Spleen (tissue), 11 donors: ENCODE results near the gene CRNKL1. TPM values are rescaled to one million over a fixed set of nuclear protein-coding genes. Genes with fewer than 3 reads are reported as not detected.

Experiments
- DNase-seq: peaks from one replicate; pipeline ENCODE4 v3.0.0-alpha.2; 2020
- H3K27ac ChIP-seq, 8 donors: fragments of 200-600 bp; sonication (generic) in 7 of 8; 1 replicate in 4 of 8; 2 replicates in 4 of 8; pipeline versions ENCODE4 v1.5.0 to v1.8.0; 2016 to 2021; ENCODE audit warnings: inconsistent platforms in 4 of 8, mild to moderate bottlenecking in 4 of 8, moderate library complexity in 1 of 8
- H3K27me3 ChIP-seq, 7 donors: fragments of 200-600 bp; sonication (generic) in 6 of 7; replicated peaks in 1 of 7; 1 replicate in 4 of 7; 2 replicates in 3 of 7; pipeline versions ENCODE4 v1.5.0 to v1.8.0; 2016 to 2021; ENCODE audit warnings: inconsistent platforms in 3 of 7, mild to moderate bottlenecking in 1 of 7
- H3K36me3 ChIP-seq, 6 donors: fragments of 200-600 bp; sonication (generic) in 5 of 6; 1 replicate in 4 of 6; 2 replicates in 2 of 6; pipeline versions ENCODE4 v1.5.0 to v1.8.0; 2016 to 2021; ENCODE audit warnings: inconsistent platforms in 2 of 6
- H3K4me1 ChIP-seq, 6 donors: fragments of 200-600 bp; sonication (generic) in 5 of 6; 1 replicate in 3 of 6; 2 replicates in 3 of 6; pipeline versions ENCODE4 v1.5.0 to v1.8.0; 2016 to 2021; ENCODE audit warnings: inconsistent platforms in 3 of 6
- H3K4me3 ChIP-seq, 8 donors: fragments of 200-600 bp; sonication (generic) in 7 of 8; 1 replicate in 4 of 8; 2 replicates in 4 of 8; pipeline versions ENCODE4 v1.5.0 to v1.8.0; 2016 to 2021; ENCODE audit warnings: inconsistent platforms in 4 of 8, mild to moderate bottlenecking in 4 of 8, moderate library complexity in 2 of 8
- H3K9me3 ChIP-seq, 8 donors: fragments of 200-600 bp; sonication (generic) in 7 of 8; 1 replicate in 4 of 8; 2 replicates in 4 of 8; pipeline versions ENCODE4 v1.5.0 to v1.8.0; 2016 to 2021; ENCODE audit warnings: inconsistent platforms in 4 of 8
- CTCF ChIP-seq, 11 experiments: fragments of 200-600 bp in 7 of 11; fragments of 450-650 bp in 4 of 11; sonication (generic) in 4 of 11; IDR thresholded peaks in 8 of 11; conservative IDR thresholded peaks in 3 of 11; 1 replicate in 7 of 11; 2 replicates in 4 of 11; pipeline versions ENCODE4 v1.4.0 to v1.8.0; 2016 to 2021; ENCODE audit warnings: antibody characterized with exemption in 11 of 11, inconsistent platforms in 4 of 11, mild to moderate bottlenecking in 1 of 11
- POLR2A ChIP-seq, 3 donors: fragments of 450-650 bp; IDR thresholded peaks; one replicate each; pipeline ENCODE4 v1.5.1; 2017; ENCODE audit warnings: antibody characterized with exemption in 3 of 3, mild to moderate bottlenecking in 1 of 3
- POLR2AphosphoS5 ChIP-seq, 3 donors: sonication (generic); formaldehyde crosslinking; IDR thresholded peaks; one replicate each; pipeline ENCODE4 v1.5.1; 2017; ENCODE audit warnings: antibody characterized with exemption in 3 of 3
- WGBS, 5 donors: extraction: QIAGEN DNeasy Blood & Tissue Kit in 3 of 5; methylation state at CpG; one replicate each; pipeline versions ENCODE4 v1.1.5 to v1.1.7; 2013 to 2018; 5-methylcytosine and 5-hydroxymethylcytosine counted together
- intact Hi-C: fragments of 100-400 bp; cut with DNase I; formaldehyde crosslinking; loops from one replicate; pipeline ENCODE4 v1.15.0; 2023; ENCODE audit warnings: low total_unique reads
- polyA plus RNA-seq, 3 donors: library from polyadenylated mRNA; stranded (reverse); fragments of 200-250 nt; gene quantifications; one replicate each; pipeline ENCODE4 v1.2.1, GENCODE V29; 2013
- total RNA-seq, 7 donors: library from RNA; depleted of rRNA in 3 of 7; stranded (reverse); fragments of >200 nt in 3 of 7; fragmentation: NEBNext Ultra II Directional in 4 of 7; extraction: Animal tissue kit (Norgen Biotek cat#: 25700) in 4 of 7; gene quantifications; one replicate each; pipeline versions ENCODE4 v1.1.0 to v1.2.1, GENCODE V29; 2016 to 2021
- donor health status: healthy with polysubstance abuse.
- donor health status: DM: no; HTN: no; CAD: no; lungs with moderate emphysema.
- donor health status: DM: no; HTN: no; CAD: no.
- donor health status: Bipolar disorder and iron deficiency.
- donor health status: healthy.
- donor health status: DM: no; HTN: no; CAD: no.
- donor health status: DM: yes; HTN: yes; CAD: no.

CRNKL1 gene
- total and polyA plus RNA-seq, 10 donors: 14.2 to 24.7 (median 23.4) TPM

- no peak for TF ChIP-seq CTCF (IDR thresholded peaks at IDR 0.05 in 8 of 11, conservative IDR thresholded peaks at IDR 0.05 in 3 of 11)
- TF ChIP-seq POLR2AphosphoS5 (IDR thresholded peaks at IDR 0.05): no peak
- TF ChIP-seq POLR2A (IDR thresholded peaks at IDR 0.05): no peak
- 69 to 82% (median 75%) methylated on average over 7 of the region's 7 CpGs for WGBS, 5 donors
- H3K9me3 ChIP-seq: no peaks in the 10 kb centered on the region
- intact Hi-C loops: loop anchor here (5.0 to 10.0 kb wide), 3 partner anchors 94 to 304 kb away; no protein-coding TSS in a partner anchor
- no peak overlapping the region for H3K4me3 ChIP-seq
- peak overlapping the region in 1 of 8 donors; percentile 1 for H3K27ac ChIP-seq
- peaks cover 0 to 79% (median 18%) of the 10 kb centered on the region in 6 donors for H3K36me3 ChIP-seq
- H3K4me1 ChIP-seq: peaks cover 14 to 92% (median 43%) of the 10 kb centered on the region in 6 donors
- DNase-seq: no peak
- H3K27me3 ChIP-seq: peaks cover 0 to 12% (median 0%) of the 10 kb centered on the region in 7 donors
These were observed 53.1 kb downstream of the CRNKL1 start for GRCh38 chr20:19998990-19999705.

GRCh38 chr20:19996917-19997316, 55.3 kb downstream of the CRNKL1 start:
- WGBS, 5 donors: 35 to 50% (median 45%) methylated on average over 9 of the region's 9 CpGs
- H3K4me1 ChIP-seq: peaks cover 10 to 92% (median 38%) of the 10 kb centered on the region in 6 donors
- peaks cover 0 to 88% (median 18%) of the 10 kb centered on the region in 6 donors for H3K36me3 ChIP-seq
- H3K27me3 ChIP-seq: no peaks in the 10 kb centered on the region
- no peak overlapping the region for H3K4me3 ChIP-seq
- intact Hi-C loops: loop anchor here (5.0 to 10.0 kb wide), 3 partner anchors 92 to 302 kb away; no protein-coding TSS in a partner anchor
- H3K27ac ChIP-seq: peak overlapping the region in 6 of 8 donors; percentile 0 to 66 (median 52)
- no peak for TF ChIP-seq CTCF (IDR thresholded peaks at IDR 0.05 in 8 of 11, conservative IDR thresholded peaks at IDR 0.05 in 3 of 11)
- no peak for TF ChIP-seq POLR2AphosphoS5 (IDR thresholded peaks at IDR 0.05)
- no peak for TF ChIP-seq POLR2A (IDR thresholded peaks at IDR 0.05)
- DNase-seq: no peak
- H3K9me3 ChIP-seq: no peaks in the 10 kb centered on the region

GRCh38 chr20:19996222-19996621, 56.0 kb downstream of the CRNKL1 start:
- no peaks in the 10 kb centered on the region for H3K9me3 ChIP-seq
- no peak for DNase-seq
- H3K27ac ChIP-seq: peak overlapping the region in 3 of 8 donors; percentile 49 to 57 (median 54)
- H3K36me3 ChIP-seq: peaks cover 0 to 84% (median 15%) of the 10 kb centered on the region in 6 donors
- TF ChIP-seq POLR2A (IDR thresholded peaks at IDR 0.05) (no peak), CTCF (IDR thresholded peaks at IDR 0.05 in 8 of 11, conservative IDR thresholded peaks at IDR 0.05 in 3 of 11) (no peak)
- 76 to 90% (median 80%) methylated on average over 8 of the region's 8 CpGs for WGBS, 5 donors
- peaks cover 14 to 92% (median 40%) of the 10 kb centered on the region in 6 donors for H3K4me1 ChIP-seq
- intact Hi-C loops: loop anchor here (5.0 to 10.0 kb wide), 3 partner anchors 91 to 301 kb away; no protein-coding TSS in a partner anchor
- no peaks in the 10 kb centered on the region for H3K27me3 ChIP-seq
- H3K4me3 ChIP-seq: no peak overlapping the region

GRCh38 chr20:19995220-19995863, 56.9 kb downstream of the CRNKL1 start:
- peaks cover 0 to 79% (median 15%) of the 10 kb centered on the region in 6 donors for H3K36me3 ChIP-seq
- H3K27ac ChIP-seq: peak overlapping the region in 2 of 8 donors; percentile 3 to 57
- no peaks in the 10 kb centered on the region for H3K27me3 ChIP-seq
- no peak overlapping the region for H3K4me3 ChIP-seq
- no peaks in the 10 kb centered on the region for H3K9me3 ChIP-seq
- TF ChIP-seq POLR2AphosphoS5 (IDR thresholded peaks at IDR 0.05) (no peak), CTCF (IDR thresholded peaks at IDR 0.05 in 8 of 11, conservative IDR thresholded peaks at IDR 0.05 in 3 of 11) (peak; percentile 47 to 83 (median 75))
- DNase-seq: no peak
- intact Hi-C loops: loop anchor here (5.0 to 10.0 kb wide), 3 partner anchors 91 to 301 kb away; no protein-coding TSS in a partner anchor
- 32 to 41% (median 39%) methylated on average over 5 of the region's 5 CpGs for WGBS, 5 donors
- H3K4me1 ChIP-seq: peaks cover 14 to 93% (median 42%) of the 10 kb centered on the region in 6 donors
